Right lobe of liver (tissue), 4 donors: ENCODE results near the gene NOD1.

ENCODE experiments used
- CTCF ChIP-seq, 4 donors: fragments of 200-600 bp in 3 of 4; fragments of 450-650 bp in 1 of 4; IDR thresholded peaks; one replicate each; pipeline versions ENCODE4 v1.5.1 to v1.8.0; 2016 to 2022; ENCODE audit warnings: antibody characterized with exemption in 4 of 4, mild to moderate bottlenecking in 2 of 4
- POLR2A ChIP-seq: fragments of 450-650 bp; IDR thresholded peaks from one replicate; pipeline ENCODE4 v1.6.1; 2017; ENCODE audit warnings: antibody characterized with exemption, mild to moderate bottlenecking
- donor health status: DM: no; HTN: no; CAD: no.
- donor health status: DM: no; HTN: no; CAD: no.
- donor health status: DM: no; HTN: yes; CAD: no.

GRCh38 chr7:30513762-30514161, 35.2 kb upstream of the NOD1 start:
- TF ChIP-seq POLR2A (no peak), CTCF (IDR thresholded peaks at IDR 0.05) (no peak)
